Pons (tissue), 1 donor: ENCODE measurements around the gene TMTC2.
A peak's percentile ranks its signal among the peaks of the same experiment; 100 is the strongest.
"Not testable (repeated sequence)": the region's sequence is repeated elsewhere in the genome, so short reads cannot be mapped to it uniquely, and the experiment has no call there.

Experiments used
- DNase-seq: peaks from one replicate; pipeline ENCODE4 v3.0.0-alpha.2; 2016; ENCODE audit warnings: low spot score

Gene TMTC2

DNA sequence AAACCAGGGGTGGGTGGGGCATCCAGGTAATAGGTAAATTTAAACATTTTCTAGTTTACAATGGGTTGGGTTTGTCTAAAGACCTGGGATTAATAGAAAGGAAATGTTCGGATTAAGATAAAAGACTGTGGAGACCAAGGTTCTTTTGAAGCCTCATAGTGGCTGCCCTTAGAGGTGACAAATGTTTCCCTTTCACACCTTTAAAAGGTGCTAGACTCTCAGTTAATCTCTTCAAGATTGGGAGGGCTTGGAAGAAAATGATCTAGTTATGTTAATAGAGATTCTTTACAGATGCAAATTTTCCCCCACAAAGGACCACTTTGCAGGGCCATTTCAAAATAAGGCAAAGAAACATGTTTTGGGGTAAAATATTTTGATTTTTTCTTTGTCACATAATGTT is 39.0 kb downstream of the TMTC2 start:
- DNase-seq = no peak

GRCh38 chr12:82727886-82728285 is 41.2 kb downstream of the TMTC2 start:
- DNase-seq = no peak

GRCh38 chr12:82728710-82729109 is 42.0 kb downstream of the TMTC2 start:
- DNase-seq = no peak

DNA sequence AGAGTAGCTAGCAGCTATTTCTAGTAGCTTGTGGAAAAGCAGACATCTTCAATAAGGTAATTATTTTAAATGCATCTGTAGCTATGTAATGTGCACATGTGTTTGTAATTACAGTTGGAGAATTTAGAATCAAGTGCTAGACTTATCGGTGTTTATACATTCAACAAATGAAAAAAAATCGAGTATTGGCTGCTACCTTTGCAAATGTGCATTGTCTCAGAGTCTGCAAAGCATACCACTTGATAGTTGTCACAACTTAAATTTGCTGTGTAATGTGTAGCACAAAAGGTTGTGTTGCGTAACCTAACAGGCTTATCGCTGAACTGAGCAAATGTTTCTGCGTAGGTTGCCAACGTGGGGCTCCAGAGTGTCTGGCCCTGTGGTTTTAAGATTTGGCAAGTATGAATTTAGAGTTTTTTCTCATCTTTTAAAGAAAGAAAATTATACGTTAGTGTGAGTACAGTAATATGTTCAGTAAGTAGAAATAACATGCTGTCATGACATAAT is 44.3 kb downstream of the TMTC2 start:
- no peak for DNase-seq

GRCh38 chr12:82740129-82741000 is 53.7 kb downstream of the TMTC2 start:
- no peak for DNase-seq

GRCh38 chr12:82745063-82745674 is 58.5 kb downstream of the TMTC2 start:
- peak; percentile 53 for DNase-seq

DNA sequence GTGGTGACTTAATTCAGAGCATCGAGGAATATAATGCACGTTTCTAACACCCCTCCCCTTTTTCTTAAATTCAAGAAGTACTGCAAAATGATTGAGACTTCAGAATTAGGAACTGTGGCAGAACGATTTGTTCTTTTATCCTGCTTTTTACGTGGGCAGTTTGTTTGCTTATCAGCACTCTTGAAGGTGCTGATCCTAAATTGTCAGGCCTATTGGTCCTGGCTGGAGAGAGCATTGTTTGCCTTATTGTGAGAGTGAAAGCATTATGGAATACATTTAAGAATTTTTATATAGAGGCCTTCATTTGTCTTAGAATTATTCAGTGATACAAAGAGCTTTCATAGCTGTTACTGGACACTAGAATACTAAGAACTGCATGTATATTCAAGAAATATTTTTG is 59.1 kb downstream of the TMTC2 start:
- no peak for DNase-seq

- no peak for DNase-seq
Observed at GRCh38 chr12:82746668-82747067, 60.0 kb downstream of the TMTC2 start.

DNA sequence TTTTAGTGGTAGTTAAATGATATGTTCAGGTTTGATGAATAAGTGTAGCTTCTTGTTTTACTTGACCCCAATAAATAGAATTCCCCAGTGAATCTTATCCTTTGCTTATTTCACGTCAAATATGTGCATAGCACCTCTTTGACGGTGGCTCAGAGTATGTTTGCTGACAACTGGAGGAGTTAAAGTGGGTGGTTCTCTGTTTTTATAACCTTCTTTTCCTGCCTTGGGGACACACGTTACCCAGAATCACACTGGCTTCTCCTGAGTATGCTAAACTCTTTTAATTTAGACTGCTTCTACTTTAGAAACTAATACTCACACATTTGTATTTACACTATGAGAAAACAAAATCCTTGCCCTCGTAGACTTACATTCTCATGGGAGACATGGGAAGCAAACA is 62.3 kb downstream of the TMTC2 start:
- DNase-seq = no peak

DNA sequence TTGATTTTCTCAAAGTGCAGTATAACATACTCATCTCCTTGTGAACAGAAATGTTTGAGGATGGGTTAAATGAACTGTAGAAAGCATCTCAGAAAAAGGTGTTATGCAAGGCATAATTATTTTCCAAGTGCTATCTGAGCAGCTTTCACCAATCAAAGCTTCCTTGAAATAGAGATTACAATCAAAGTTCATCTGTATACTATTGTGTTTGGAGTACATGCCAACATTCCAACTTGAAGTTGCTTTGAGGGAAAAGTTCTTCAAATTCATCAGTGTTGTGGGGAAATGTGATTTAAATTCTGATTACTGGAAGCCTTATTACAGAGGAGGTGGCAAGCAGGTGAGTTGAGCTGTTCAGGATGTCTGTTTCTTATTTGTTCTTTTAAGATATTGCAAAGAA is 68.2 kb downstream of the TMTC2 start:
- DNase-seq = no peak

DNA sequence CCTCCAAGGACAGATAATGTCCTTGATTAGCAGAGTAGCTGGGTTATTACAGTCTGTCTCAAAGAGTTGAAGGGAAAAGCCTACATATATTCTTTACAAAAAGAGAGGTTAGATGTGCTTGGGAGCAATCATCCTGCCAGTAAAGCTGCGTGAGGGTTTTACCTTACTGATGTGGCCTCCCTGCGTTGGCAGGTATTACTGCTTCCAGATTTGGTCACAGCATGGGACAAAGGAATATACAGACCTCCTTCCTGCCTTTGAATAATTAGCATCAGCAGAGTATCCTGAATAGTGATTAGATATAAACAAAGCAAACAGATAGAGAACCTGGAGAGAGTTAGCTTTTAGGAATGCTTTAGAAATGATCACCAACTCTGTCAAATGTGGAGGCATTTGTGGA is 69.6 kb downstream of the TMTC2 start:
- DNase-seq = no peak

DNA sequence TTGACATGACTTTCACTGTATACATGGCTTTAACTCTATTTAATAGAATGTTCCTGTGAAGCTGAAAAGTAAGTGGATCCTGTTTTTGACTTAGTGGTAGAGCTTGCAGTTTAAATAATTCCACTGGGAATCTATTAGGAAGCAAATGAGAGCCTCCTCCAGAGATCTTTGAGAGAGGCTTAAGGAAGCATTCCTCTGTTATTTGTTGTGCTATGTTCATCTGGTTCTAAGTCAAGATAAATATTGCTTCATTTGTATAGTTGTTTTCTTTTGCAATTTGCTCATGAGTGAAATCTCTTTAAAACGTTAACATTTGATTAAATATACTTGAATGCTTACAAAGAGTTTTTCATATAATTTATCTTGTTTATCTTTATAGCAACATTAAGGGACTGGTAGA is 70.4 kb downstream of the TMTC2 start:
- DNase-seq = no peak

DNA sequence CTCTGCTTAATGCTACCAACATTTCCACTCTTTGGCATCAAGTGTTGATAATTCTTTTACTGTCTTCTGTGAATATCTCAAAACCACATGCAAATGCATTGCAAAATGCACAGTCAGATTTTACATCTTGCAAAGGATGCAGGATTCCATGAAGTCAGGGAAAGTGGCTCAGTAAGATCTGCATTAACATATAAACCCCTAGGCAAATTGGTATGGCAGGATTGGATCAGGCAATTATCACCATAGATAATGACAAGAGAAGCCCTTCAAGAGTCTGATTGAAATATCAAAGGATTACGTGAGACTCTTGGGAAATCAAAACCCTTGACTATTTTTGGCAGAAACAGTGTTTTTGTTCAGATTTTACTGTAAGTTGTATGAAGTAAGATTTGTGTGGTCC is 71.0 kb downstream of the TMTC2 start:
- no peak for DNase-seq

- peak; percentile 71 for DNase-seq
Observed at GRCh38 chr12:82758749-82759330, 72.1 kb downstream of the TMTC2 start.

DNA sequence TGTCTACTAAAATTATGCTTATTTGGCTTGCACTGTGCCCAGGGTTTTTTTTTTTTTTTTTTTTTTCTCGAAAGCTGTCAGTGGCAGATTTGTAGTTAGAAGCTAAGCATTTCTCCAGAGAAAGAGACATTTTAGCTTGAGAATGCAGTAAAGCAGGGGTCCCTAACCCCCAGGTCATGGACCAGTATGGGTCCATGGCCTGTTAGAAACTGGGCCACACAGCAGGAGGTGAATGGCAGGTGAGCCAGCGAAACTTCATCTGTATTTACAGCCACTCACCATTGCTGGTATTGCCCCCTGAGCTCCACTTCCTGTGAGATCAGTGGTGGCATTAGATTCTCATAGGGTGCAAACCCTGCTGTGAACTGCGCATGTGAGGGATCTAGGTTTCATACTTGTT is 73.7 kb downstream of the TMTC2 start:
- no peak for DNase-seq

GRCh38 chr12:82765206-82765605 is 78.5 kb downstream of the TMTC2 start:
- not testable (repeated sequence) for DNase-seq

GRCh38 chr12:82765971-82766705 is 79.4 kb downstream of the TMTC2 start:
- DNase-seq = no peak

- DNase-seq = no peak
Observed at GRCh38 chr12:82774666-82775065, 88.0 kb downstream of the TMTC2 start.

- DNase-seq = no peak
Observed at GRCh38 chr12:82780517-82780916, 93.8 kb downstream of the TMTC2 start.

DNA sequence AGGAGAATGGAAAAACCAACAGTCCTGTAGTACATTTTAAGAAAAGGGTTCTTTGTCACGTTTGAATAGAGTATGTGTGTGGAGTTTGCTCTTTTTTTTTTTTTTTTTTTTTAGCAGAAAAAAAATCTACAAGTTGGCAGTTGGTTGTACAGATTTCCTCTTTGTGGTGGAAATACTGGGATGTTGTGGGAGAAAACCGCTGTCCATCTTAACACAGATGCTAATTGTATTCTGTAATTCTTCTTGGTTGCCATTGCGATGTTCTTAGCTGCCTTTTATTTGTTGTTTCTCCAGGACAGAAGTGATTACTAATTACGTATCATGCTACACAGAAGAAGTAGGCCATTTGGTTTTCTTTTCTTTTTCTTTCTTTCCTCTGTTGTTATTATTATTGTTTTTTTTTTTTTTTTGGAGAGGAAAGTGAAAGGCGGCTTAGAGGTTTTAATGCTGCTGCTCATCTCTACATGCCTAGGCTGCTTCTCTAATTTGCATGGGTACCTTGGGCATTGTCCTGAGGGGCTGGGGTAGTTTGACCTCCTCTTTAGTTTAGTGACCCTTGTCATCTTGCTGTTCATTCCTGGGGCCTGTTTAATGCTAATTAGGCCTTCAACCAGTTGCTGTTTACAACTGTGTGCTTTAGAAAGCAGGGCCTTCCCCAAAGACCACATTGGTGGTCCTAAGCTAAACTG is 94.7 kb downstream of the TMTC2 start:
- peak; percentile 95 for DNase-seq

GRCh38 chr12:82783435-82783834 is 96.7 kb downstream of the TMTC2 start:
- no peak for DNase-seq

- DNase-seq = no peak
Observed at GRCh38 chr12:82787016-82787415, 100.3 kb downstream of the TMTC2 start.
